Stimulated activated CD8-positive, alpha-beta memory T cell treated with anti-CD3 and anti-CD28 coated beads, Interleukin-2, amount 100 ng/mL, for 48 hours (primary cell): ENCODE data around the gene TMEM88.
"Not testable (repeated sequence)": the region's sequence is repeated elsewhere in the genome, so short reads cannot be mapped to it uniquely, and the experiment has no call there.

Source experiments
- DNase-seq, 2 donors: peaks; one replicate each; pipeline ENCODE4 v3.0.0-alpha.2; 2020; ENCODE audit warnings: low read depth in 2 of 2

Gene TMEM88

GRCh38 chr17:7854851-7855659 lies at the start of gene TMEM88:
TMEM88 (plus strand) TSS chr17:7855066; CDS start chr17:7855075, 9 bp downstream.
- no peak for DNase-seq

DNA sequence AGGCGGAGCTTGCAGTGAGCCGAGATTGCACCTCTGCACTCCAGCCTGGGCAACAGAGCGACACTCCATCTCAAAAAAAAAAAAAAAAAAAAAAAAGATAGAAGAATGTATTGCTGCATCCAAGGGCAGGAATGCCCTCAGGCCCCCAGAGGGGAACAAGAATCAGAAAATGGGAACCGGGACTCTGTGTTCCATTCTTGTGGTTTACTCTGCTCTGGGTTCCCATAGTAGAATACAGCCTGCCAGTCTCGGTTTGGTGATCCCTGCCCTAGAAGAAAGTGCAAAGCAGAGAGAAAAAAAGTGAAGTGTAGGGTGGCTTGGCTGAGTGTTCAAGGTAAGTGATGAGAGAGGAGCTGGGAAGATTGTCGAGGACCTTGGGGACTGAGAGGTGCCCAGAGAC lies 48.3 kb upstream of the TMEM88 start:
- no peak for DNase-seq

DNA sequence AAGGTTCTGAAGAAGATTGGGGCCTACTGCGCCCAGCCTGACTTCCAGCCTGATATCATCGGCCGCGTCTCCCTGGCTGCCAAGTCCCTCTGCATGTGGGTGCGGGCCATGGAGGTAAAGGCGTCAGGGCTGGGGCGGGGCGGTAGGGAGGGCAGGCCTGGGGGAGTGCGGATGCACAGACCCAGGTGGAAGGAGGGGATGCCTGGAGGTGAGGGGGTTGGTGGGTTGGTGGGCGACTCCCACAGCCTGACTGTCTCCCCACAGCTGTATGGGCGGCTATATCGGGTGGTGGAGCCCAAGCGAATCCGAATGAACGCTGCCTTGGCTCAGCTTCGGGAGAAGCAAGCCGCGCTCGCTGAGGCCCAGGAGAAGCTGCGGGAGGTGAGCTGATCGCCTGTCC lies 47.7 kb upstream of the TMEM88 start:
- no peak for DNase-seq

GRCh38 chr17:7809086-7809790 lies 45.6 kb upstream of the TMEM88 start:
- no peak for DNase-seq

DNA sequence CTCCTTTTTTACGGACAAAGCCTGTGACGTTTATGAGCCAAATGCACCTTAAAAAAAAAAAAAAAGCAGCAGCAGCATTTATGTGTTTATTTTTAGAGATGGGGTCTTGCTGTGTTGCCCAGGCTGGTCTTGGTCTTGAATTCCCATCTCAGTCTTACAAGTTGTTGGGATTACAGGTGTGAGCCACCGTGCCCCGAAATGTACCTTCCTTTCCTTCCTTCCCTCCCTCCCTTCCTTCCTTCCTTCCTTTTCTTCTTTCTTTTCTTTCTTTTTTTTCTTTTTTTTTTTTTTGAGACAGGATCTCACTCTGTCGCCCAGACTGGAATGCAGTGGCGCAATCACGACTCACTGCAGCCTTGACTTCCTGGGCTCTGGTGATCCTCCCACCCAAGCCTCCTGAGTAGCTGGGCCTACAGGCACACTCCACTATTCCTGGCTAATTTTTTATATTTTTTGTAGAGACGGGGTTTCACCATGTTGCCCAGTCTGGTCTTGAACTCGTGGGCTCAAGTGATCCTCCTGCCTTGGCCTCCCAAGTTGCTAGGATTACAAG lies 45.0 kb upstream of the TMEM88 start:
- DNase-seq, result not testable (repeated sequence)

DNA sequence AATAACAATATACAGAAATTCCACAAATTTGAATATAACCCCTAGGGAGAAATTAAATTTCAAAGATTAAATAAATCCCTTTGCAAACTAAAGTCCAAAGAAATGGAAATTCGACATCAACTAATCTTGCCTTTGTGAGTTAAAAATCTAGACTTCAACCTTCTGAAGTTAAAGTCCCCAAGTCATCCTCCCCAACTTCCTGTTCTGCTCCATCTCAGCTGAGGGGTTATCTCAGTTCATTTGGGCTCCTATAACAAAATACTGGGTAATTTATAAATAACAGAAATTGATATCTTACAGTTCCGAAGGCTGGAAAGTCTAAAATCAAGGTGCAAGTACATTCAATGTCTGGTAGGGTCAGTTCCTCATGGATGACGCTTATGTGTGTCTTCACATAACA lies 43.6 kb upstream of the TMEM88 start:
- no peak for DNase-seq

DNA sequence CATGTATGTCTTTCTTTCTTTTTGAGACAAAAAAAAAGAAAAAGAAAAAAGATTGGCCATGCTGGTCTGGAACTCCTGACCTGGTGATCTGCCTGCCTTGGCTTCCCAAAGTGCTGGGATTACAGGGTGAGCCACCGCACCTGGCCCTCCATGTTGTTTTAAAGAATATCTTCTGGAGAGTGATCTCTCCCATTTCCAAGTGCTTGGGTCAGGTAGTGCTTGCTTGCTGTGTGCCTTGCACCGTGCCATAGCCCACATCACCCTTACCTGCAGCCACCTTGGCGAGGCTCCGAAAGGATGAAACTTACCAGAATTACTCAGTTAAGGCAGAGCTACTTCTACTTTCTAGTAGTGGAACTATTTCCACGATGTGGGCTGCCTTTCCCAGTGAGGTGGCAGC lies 39.9 kb upstream of the TMEM88 start:
- DNase-seq, result no peak

- DNase-seq, result no peak
These were observed 37.8 kb upstream of the TMEM88 start for GRCh38 chr17:7816926-7817642.

DNA sequence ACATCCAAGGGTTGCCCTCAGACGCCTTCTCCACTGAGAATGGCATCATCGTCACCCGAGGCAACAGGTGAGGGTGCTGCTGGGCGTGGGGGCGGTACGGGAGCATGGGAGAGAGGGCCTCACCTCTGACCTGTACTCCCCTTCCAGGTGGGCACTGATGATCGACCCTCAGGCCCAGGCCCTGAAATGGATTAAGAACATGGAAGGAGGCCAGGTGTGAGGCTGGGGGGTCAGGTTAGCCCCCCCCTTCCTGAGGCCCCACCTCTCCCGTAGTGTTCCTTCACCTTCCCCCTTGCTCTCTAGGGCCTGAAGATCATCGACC lies 37.3 kb upstream of the TMEM88 start:
- DNase-seq, result no peak

DNA sequence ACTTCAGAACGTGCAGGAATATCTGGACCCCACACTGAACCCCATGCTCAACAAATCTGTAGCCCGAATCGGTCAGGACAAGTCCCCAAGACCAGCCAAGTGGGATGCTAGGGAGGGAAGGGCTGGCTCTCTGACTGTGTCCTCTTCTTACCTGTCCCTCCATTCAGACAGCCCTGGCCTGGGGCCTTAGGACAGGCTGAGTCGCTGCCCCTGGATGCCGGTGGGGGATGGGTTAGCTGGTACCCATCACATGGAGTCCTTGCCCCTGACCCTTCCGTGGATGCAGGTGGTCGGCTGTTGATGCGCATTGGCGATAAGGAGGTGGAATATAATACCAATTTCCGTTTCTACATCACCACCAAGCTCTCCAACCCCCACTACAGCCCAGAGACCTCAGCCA lies 36.8 kb upstream of the TMEM88 start:
- DNase-seq, result no peak

DNA sequence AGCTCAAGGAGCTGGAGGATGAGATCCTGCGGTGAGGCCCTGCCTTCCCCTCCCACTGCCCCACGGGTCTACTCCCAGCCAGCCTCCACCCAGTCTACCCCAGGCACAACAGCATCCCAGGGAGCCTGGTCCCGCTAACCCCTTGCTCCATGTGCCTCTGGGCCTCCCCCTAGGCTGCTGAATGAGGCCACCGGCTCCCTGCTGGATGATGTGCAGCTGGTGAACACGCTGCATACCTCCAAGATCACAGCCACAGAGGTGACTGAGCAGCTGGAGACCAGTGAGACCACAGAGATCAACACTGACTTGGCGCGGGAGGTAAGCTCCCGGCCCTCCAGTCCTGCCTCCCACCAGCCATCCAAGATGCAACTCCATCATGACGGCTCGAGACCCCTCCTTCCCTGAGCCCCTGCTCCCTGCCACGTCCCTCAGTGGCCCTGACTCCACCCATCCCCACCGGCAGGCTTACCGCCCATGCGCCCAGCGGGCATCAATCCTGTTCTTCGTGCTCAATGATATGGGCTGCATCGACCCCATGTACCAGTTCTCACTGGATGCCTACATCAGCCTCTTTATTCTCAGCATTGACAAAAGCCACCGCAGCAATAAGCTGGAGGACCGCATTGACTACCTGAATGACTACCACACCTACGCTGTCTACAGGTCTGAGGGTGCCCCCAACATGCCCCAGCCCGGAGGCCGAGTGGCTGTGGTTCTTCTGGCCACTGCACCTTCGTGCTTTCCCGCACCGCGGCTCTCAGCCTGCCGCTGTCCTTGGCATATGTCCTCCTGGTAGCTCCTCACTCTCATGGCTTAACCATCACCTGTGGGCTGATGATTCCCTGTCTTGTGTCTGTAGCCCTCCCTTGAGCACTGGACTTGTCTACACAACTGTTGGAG lies 35.9 kb upstream of the TMEM88 start:
- DNase-seq, result no peak

DNA sequence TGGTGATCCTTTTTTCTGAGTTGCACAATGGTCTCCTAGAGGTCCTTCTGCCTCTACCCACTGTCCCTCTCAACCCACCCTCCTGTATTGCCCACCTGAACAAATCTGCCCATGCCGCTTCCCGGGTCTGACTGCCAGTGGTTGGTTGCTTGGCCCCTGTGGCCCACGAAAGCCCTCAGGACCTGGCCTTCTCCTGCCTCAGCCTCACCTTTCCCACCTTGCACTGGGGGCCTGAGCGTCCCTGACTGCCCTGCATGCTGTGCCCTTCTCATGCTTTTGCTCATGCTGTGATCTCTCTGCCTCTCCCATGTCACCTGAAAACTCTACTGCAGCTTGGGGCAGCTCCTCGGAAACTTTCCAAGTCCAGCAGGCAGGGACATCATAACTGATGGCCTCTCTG lies 34.6 kb upstream of the TMEM88 start:
- no peak for DNase-seq

- no peak for DNase-seq
These were observed 32.7 kb upstream of the TMEM88 start for GRCh38 chr17:7822126-7822525.

- DNase-seq, result no peak
These were observed 31.3 kb upstream of the TMEM88 start for GRCh38 chr17:7823581-7824001.

DNA sequence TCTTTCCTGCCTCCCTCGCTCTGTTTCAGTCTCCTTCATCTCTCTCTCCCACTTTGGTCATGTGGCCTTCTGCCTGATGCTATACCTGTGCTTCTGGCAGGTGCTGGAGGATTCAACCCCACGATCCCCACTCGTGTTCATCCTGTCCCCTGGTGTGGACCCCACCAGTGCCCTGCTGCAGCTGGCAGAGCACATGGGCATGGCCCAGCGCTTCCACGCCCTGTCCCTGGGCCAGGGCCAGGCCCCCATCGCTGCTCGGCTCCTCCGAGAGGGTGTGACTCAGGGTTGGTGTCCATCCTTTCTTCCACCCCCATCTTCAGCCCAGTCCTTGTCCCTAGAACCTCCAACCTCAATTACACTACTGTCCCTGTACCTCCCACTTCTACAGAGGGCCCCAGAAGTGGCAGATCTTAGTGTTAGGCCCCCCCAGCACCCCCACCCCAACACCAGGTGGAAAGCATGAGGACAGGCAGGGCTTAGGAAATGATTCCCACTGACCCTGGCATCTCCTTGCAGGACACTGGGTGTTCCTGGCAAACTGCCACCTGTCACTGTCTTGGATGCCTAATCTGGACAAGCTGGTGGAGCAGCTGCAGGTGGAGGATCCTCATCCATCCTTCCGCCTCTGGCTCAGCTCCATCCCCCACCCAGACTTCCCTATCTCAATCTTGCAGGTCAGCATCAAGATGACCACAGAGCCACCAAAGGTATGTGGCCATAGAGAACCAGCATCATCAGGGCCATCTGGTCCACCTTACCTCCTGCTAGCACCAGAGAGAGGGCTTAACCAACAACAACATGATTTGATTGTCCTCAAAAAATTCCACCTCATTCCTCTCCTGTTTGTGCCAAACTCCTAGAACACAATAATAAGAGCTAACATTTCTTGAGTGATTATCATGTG lies 30.6 kb upstream of the TMEM88 start:
- no peak for DNase-seq

- no peak for DNase-seq
These were observed 29.5 kb upstream of the TMEM88 start for GRCh38 chr17:7825206-7825990.

DNA sequence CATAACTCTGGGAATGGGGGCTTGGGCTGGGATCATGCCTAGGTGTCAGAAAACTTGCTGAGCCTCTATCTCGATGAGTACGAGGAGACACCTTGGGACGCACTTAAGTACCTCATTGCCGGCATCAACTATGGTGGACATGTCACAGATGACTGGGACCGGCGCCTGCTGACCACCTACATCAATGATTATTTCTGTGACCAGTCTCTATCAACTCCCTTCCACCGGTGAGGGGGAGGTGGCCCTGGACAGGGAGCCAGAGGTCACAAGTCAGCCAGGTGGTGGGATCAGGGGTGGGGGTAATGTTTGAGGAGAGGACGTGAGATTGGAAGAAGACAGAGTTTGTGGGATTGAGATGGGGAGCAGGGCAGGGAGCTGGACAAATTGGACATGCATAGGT lies 24.2 kb upstream of the TMEM88 start:
- DNase-seq, result no peak

GRCh38 chr17:7831233-7831632 lies 23.6 kb upstream of the TMEM88 start:
- DNase-seq, result no peak

- DNase-seq, result no peak
These were observed 22.4 kb upstream of the TMEM88 start for GRCh38 chr17:7832431-7832830.
